NCI-H345 treated with DMSO at 0.1 percent for 48 hours (cell line): ENCODE measurements around the gene CDKN2B-AS1.

ENCODE experiments used
- DNase-seq: peaks from one replicate; lab custom pipeline; 2025; ENCODE audit not compliant: unreplicated experiment; lab: John Stamatoyannopoulos, UW

The CDKN2B-AS1 gene

DNA sequence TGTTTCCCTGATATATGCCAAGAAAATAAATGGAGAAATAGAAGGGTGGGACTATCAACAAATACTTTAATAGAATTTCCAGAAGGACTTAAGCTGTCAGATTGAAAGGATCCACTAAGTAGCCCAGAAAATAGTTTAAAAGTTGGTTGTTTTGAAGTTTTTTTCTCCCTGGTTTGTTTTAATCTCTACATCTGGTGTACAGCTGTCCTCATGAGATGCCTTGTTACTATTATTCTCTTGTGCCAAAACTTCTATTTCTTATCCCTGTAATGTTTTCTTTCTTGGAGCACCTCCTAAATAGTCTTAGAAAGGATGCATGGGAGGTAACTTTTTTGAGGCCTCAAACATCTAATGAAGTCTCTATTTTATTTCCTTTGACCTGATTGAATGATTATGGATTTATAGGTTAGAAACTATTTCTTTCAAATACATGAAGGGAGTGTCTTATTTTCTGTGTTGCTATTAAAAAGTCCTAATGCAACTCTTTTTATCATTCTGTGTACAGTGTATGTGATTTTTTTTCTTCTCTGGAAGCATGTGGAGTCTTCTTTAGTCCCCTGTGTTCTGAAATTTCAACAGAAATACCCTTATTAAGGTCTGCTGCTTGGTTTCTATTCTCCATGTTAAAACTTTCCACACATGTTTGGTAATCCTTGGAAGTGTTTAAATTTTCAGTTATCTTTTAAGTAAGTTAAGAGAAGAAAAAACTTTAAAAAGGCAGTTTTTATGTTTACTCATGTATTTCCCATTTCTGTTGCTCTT is 154.5 kb downstream of the CDKN2B-AS1 start:
- no peak for DNase-seq

DNA sequence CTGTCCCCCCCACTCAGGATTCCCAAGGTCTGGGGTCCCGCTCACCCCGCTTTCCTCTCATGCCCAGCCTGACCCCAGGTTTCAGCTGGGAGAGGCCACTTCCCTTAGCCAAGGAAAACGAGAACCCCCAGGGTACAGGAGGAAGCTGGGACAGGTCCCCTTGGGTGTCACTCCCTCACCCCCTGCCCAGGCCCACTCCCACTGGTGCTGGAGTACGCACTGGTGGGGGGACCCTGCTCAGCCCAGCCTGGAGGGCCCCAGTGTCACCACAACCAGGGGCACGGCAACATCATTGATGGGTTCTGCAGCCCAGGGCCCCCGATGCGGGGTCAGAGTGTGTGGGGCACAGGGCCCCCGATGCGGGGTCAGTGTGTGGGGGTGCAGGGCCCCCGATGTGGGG is 159.5 kb downstream of the CDKN2B-AS1 start:
- DNase-seq: no peak

DNA sequence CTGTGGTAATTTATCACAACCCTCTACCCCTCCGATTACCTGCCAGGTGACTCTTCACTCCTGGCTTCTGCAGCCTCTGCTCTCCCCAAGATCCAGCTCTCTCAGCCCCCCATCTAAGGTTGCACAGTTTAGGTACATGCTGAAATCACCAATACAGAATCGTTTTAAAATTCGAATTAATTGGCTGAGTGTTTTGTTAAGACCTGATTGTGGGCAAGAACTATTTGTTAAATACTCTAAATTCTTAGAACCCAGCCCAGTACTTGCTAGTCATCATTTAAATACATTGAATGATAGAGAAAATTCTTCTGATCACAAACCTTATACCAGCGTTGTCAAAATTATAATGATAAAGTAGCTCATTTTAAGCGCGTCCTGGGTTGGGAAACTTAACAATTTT is 162.0 kb downstream of the CDKN2B-AS1 start:
- no peak for DNase-seq

DNA sequence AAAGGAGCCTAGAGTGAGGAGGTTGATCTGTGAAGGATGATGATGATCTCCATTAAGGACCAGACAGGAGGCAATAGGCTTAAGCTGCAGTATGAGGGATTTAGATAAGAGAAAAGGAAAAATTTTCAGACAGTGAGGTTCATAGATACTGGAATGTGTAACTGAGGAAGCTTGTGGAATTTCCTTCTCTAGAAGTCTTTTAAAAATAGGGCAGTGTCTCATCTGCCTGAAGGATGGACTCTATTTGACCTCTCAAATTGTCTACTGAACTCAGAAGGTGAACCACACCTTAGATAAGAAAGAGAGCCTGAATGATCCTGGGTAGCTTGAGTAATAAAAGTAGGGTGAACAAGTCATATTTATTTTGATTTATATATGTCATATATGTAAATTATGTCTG is 162.7 kb downstream of the CDKN2B-AS1 start:
- no peak for DNase-seq

DNA sequence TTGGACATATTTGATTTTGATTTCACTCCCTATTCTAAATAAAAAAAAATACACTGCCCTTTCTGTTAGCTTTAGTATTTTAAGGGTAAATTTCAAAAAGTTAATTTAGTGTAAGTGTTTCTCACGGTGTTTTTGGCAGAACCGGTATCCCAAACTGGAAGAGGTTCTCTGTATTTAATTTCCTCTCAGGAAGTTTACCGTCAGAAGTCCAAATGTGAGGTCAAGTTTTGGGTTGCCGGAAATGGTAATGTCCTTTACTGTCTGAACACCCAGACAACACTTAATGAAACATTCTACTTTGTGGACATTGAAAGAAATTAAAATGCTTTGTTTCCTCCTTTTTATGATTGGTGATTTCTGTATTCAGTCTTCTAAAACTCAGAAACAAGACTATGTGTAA is 163.2 kb downstream of the CDKN2B-AS1 start:
- no peak for DNase-seq

- DNase-seq: no peak
Observed at GRCh38 chr9:22158271-22158670, 163.7 kb downstream of the CDKN2B-AS1 start.

DNA sequence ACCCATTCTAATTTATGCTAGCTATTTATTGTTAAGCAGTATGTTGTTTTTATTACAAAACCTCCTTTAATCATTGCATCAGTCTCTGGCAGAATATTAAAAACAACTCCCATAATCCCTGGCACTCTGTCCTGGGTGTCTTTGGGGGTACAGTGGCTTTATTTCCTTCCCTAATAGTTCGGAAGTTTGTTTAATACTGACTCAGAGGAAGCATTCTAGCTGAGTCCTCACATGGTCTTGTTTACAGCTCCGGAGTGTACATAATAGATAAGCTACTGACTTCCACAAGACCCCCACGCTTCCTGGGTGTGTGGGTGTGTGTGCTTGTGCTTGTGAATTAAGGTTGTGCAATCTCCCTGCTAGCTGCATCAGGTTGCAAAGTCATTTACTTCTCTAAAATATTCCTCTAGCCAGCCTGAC is 164.3 kb downstream of the CDKN2B-AS1 start:
- no peak for DNase-seq

- DNase-seq: no peak
Observed at GRCh38 chr9:22159586-22159985, 165.0 kb downstream of the CDKN2B-AS1 start.

DNA sequence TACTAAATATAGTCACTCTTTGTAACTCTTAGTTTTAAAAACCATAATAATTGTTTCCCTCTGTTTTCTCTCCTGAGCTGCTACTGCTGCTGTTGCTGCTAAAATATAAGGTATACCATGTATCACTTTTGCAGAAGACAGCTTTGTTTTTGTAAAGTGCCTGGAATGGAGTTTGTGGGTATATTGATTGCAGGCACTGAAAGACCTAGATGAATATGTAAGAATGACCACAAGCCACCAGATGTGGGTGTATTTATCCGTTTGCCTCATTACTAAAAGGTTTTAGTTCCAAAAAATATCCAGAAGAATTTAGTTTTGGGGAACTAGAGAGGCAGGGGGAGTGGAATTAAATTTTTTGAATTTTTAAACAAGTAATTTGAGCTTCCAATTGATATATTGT is 165.6 kb downstream of the CDKN2B-AS1 start:
- DNase-seq: no peak

DNA sequence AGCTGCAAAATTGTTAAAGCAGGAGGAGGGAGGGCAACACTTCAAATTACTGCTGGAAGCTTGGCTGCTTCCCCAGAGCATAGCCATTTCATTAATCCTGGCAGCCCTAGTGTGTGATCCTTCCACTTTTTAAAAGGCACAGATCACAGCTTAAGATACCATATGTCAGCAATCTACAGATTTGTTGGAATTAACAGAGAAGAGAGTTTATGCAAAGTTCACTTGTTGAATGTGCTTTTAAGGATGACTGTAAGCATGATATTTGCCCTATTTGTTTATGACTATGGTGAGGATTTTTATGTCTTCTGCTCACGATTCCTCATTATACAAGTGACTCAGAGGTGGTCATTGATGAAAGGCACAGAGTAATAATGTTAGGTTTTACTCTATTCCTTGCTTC is 170.6 kb downstream of the CDKN2B-AS1 start:
- DNase-seq: no peak

DNA sequence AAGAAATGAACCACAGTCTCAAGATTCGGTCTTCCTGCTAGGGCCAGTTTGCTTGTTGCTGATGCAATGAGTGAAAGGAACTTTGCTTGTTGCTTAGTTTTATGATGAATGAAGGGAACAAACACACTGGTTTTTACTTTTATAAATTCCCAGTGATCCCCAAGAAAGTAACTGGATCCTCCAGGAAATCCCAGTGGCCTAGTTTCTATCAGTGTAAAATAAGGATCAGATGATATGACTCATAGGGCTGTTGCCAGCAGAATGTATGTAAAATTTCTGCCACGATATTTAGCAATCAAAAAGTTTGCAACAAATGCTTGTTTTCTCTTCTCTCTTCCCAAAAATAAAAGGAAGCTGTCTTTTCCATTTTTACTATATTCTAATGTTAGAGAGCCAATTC is 174.7 kb downstream of the CDKN2B-AS1 start:
- no peak for DNase-seq

- DNase-seq: no peak
Observed at GRCh38 chr9:22169727-22170503, 175.3 kb downstream of the CDKN2B-AS1 start.
